ENCODE results near the gene CYRIA.

Gene CYRIA

GRCh38 chr2:16666449-16666801, 791 bp upstream of the CYRIA start:
- no peak for DNase-seq

- no peak for DNase-seq
Observed at GRCh38 chr2:16664809-16665747, 556 bp downstream of the CYRIA start.

GRCh38 chr2:16664052-16664731, 1.4 kb downstream of the CYRIA start:
- no peak for DNase-seq

GRCh38 chr2:16663121-16663905, 2.3 kb downstream of the CYRIA start:
- DNase-seq = no peak

GRCh38 chr2:16661936-16662839, 3.4 kb downstream of the CYRIA start:
- no peak for DNase-seq

- DNase-seq = no peak
Observed at GRCh38 chr2:16661526-16661925, 4.1 kb downstream of the CYRIA start.

GRCh38 chr2:16660556-16660955, 5.1 kb downstream of the CYRIA start:
- no peak for DNase-seq

GRCh38 chr2:16660114-16660513, 5.5 kb downstream of the CYRIA start:
- DNase-seq = no peak

- no peak for DNase-seq
Observed at GRCh38 chr2:16658076-16658739, 7.4 kb downstream of the CYRIA start.

- DNase-seq = no peak
Observed at GRCh38 chr2:16657671-16658070, 8.0 kb downstream of the CYRIA start.

GRCh38 chr2:16656784-16657391, 8.7 kb downstream of the CYRIA start:
- no peak for DNase-seq

GRCh38 chr2:16655905-16656642, 9.6 kb downstream of the CYRIA start:
- DNase-seq = no peak

GRCh38 chr2:16655445-16655837, 10.2 kb downstream of the CYRIA start:
- no peak for DNase-seq

- DNase-seq = no peak
Observed at GRCh38 chr2:16654833-16655444, 10.7 kb downstream of the CYRIA start.

GRCh38 chr2:16653799-16654198, 11.8 kb downstream of the CYRIA start:
- no peak for DNase-seq

- DNase-seq = no peak
Observed at GRCh38 chr2:16653083-16653375, 12.6 kb downstream of the CYRIA start.

GRCh38 chr2:16652296-16653082, 13.1 kb downstream of the CYRIA start:
- DNase-seq = no peak

- no peak for DNase-seq
Observed at GRCh38 chr2:16650287-16651249, 15.1 kb downstream of the CYRIA start.

Data from NCI-H1436 (cell line).